ENCODE measurements around the gene MYO15B.

The MYO15B gene

GRCh38 chr17:75634376-75634740 is 46.8 kb downstream of the MYO15B start:
- DNase-seq (ENCODE audit: low read depth, low spot score) = no peak
- CTCF ChIA-PET = interaction anchor here (1.0 to 28.7 kb wide), 42 partner anchors 17 to 374 kb away, joined by 3 to 1427 read pairs (median 8); partner anchors contain the start of genes GALK1, ITGB4, RECQL5 and SAP30BP
- TF ChIP-seq CTCF (IDR thresholded peaks at IDR 0.05; ENCODE audit: insufficient read depth, low read length, missing control alignments) = no peak
- POLR2A ChIA-PET = interaction anchor here (1.5 kb wide), 1 partner anchor 119 kb away, joined by 6 read pairs; no protein-coding TSS in a partner anchor
- H3K4me3 ChIP-seq (ENCODE audit: low read depth, low read length) = no peak overlapping the region

DNA sequence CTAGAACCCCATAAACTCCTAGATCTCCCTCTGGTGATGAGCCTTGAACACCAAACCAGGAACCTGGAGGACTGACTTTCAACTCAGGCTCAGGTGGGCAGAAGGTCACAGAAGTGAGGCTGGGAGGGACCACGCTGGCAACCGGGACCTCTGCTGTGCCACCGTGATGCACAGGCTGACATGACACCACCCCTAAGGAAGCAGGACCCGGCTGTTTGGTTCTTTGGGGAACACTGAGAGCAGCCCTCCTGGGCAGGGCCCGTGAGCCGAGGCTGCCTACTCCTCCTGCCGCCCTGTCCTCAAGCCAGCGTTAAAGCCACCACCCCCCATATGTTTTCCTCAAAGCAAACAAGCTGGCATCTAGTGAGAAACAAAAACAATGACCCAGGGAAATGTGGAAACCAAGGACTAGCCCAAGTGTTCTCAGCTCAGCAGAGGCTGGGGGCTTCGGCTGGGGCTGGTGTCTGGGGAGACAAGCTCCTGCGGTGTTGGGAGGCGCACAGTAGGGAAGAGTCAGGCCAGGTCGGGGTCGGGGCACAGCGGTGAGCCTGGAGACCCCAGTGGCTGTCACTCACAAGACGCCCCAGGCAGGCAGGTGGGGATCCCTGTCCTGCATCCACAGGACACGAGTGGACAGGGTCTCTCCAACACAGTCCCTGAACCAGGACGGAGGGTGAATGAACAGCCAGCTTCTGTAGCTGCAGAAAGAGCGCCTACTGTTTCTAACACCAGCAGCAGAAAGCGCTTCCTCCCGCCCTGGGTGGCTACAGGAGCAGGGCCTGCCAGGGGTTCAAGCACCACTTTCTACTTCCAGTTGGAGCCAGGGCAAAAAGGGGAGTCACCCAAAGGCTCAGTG is 47.4 kb downstream of the MYO15B start:
- ChIA-PET POLR2A (no interaction called here), CTCF (interaction anchor here (1.1 to 28.7 kb wide), 11 partner anchors 17 to 206 kb away, joined by 3 to 1427 read pairs (median 25); partner anchors contain the start of gene GALK1)
- no peak for DNase-seq (ENCODE audit: low read depth, low spot score)

GRCh38 chr17:75635610-75636202 is 48.1 kb downstream of the MYO15B start:
- ChIA-PET CTCF (interaction anchor here (1.0 to 28.7 kb wide), 6 partner anchors 17 to 365 kb away, joined by 3 to 1427 read pairs (median 184); partner anchors contain the start of genes GALK1 and MIF4GD), POLR2A (no interaction called here)
- no peak for DNase-seq (ENCODE audit: low read depth, low spot score)
- no peak for TF ChIP-seq CTCF (IDR thresholded peaks at IDR 0.05; ENCODE audit: insufficient read depth, low read length, missing control alignments)
- no peak overlapping the region for H3K4me3 ChIP-seq (ENCODE audit: low read depth, low read length)

More for the DNA sequence above, 47.4 kb downstream of the MYO15B start:
- no peak overlapping the region for H3K4me3 ChIP-seq (ENCODE audit: low read depth, low read length)
- no peak for TF ChIP-seq CTCF (IDR thresholded peaks at IDR 0.05; ENCODE audit: insufficient read depth, low read length, missing control alignments)

DNA sequence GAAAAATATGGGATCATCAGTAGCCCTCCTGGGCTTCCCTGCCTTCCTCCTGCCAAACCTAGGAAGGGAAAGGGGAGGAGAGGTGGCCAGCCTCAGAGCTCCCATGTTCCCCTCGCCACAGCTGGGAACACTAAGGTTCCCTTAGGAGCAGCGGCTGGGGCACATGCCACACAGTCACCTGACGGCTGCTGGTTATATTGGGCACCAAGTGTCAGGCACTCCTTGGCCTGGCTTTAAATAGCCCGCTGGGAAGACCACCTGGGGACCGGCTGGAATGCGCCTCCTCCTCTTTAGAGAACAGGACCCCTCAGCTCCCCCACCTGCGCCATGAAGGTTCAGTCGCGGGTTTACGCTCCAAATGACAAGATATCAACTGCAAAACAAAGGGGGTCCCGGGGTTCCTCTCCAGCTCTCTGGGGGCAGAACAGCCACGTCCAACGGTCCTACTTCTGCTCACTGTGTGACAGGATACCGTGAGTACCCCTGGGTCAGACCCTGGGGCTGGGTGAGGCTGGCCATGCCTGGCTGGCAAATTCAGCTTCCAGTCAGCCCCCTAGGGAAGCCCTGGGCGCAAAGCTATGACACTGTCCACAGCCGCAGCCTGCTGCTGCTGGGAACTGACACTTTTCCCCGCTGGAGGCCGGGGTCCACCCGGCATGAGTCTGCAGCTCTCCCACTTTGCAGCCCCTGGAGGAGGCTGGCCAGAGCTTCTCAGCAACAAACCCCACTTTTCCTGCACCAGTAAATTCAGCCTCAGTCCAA is 49.0 kb downstream of the MYO15B start:
- ChIA-PET CTCF (interaction anchor here (1.0 to 28.7 kb wide), 8 partner anchors 16 to 366 kb away, joined by 3 to 1427 read pairs (median 8); partner anchors contain the start of genes GALK1 and MIF4GD), POLR2A (no interaction called here)
- TF ChIP-seq CTCF (IDR thresholded peaks at IDR 0.05; ENCODE audit: insufficient read depth, low read length, missing control alignments) = no peak
- H3K4me3 ChIP-seq (ENCODE audit: low read depth, low read length) = no peak overlapping the region
- DNase-seq (ENCODE audit: low read depth, low spot score) = no peak

DNA sequence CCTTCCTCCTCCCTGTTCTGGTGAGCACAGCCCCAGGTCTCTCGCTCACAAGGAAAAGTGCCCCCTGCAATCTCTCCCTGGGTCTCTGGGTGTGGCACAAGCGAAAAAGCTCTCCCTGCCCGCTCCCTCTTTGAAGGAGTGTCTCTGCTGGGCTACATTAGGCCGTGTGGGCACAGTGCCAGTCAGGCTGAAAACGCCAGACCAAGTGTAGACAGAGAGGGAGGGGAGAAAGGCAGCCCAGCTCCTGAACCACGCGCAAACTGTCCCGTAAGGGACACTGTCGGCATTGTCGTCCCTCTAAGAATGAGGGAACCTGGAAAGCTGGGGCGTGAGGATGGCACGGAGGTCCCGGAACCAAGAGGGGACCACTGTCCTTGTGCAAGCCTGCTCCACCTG is 49.5 kb downstream of the MYO15B start:
- ChIA-PET CTCF (interaction anchor here (0.8 to 28.7 kb wide), 8 partner anchors 15 to 118 kb away, joined by 3 to 1427 read pairs (median 8); partner anchors contain the start of gene GALK1), POLR2A (no interaction called here)
- DNase-seq (ENCODE audit: low read depth, low spot score) = no peak
- no peak overlapping the region for H3K4me3 ChIP-seq (ENCODE audit: low read depth, low read length)
- TF ChIP-seq CTCF (IDR thresholded peaks at IDR 0.05; ENCODE audit: insufficient read depth, low read length, missing control alignments) = no peak
